Esophagus muscularis mucosa (tissue), 3 donors: ENCODE data around the gene CPEB1.

Source experiments
- CTCF ChIP-seq, 3 experiments: fragments of 200-600 bp in 2 of 3; fragments of 450-650 bp in 1 of 3; sonication (generic) in 2 of 3; IDR thresholded peaks; one replicate each; pipeline ENCODE4 v1.5.1; 2017 to 2019; ENCODE audit warnings: antibody characterized with exemption in 3 of 3, mild to moderate bottlenecking in 2 of 3, moderate library complexity in 1 of 3
- POLR2A ChIP-seq: fragments of 450-650 bp; IDR thresholded peaks from one replicate; pipeline ENCODE4 v1.6.1; 2017; ENCODE audit warnings: antibody characterized with exemption, moderate library complexity, mild to moderate bottlenecking, low read depth
- POLR2AphosphoS5 ChIP-seq, 2 donors: sonication (generic); formaldehyde crosslinking; IDR thresholded peaks; one replicate each; pipeline ENCODE4 v1.6.1; 2017; ENCODE audit warnings: antibody characterized with exemption in 2 of 2

GRCh38 chr15:82635798-82636197 is 11.4 kb downstream of the CPEB1 start:
- TF ChIP-seq CTCF (IDR thresholded peaks at IDR 0.05): no peak
- TF ChIP-seq POLR2A: no peak
- TF ChIP-seq POLR2AphosphoS5 (IDR thresholded peaks at IDR 0.05): no peak
